ENCODE measurements around the gene ODAD3.
"Not testable (repeated sequence)": the region's sequence is repeated elsewhere in the genome, so short reads cannot be mapped to it uniquely, and the experiment has no call there.

ODAD3 gene

DNA sequence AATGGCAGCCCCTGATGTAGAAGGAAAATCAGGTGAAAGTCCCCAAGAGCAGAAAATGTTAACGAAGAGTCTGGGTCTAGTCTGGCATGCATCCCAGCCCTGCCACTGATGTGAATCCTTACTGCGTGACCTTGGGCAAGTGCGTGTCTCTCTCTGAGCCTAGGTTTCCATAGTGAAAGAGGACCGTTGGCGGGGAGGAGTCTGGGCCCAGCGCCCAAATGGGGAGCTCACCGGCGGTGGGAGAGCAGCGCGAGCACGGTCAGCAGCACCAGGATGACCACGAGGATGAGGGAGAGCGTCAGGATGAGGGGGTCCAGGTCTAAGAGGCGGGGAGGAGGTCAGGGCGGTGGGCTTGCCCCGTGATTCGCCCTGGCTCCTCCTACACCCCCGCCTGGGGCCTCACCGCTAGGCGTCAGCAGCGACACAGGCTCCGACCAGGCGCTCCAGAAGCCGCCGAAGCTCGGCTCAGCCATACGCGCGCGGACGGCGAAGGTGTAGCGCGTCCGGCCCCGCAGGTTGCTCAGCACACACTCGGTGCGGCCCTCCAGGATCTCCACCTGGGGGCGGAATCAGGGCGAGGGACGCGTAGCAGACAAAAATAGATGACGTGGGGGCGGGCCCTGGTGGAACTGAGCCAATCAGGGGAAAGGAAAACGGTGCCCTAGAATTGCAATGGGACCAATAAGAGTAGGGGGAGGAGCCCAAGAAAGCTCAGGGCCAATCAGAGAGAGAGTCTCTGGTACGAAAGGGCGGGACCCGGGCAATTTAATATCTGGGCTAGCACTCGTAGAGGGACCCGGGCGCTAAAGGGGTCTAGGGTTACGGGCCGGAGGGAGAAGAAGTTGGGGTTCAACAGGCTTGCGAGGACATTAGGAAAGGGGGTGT is 54.0 kb downstream of the ODAD3 start:
- TF ChIP-seq, protein P1, sequence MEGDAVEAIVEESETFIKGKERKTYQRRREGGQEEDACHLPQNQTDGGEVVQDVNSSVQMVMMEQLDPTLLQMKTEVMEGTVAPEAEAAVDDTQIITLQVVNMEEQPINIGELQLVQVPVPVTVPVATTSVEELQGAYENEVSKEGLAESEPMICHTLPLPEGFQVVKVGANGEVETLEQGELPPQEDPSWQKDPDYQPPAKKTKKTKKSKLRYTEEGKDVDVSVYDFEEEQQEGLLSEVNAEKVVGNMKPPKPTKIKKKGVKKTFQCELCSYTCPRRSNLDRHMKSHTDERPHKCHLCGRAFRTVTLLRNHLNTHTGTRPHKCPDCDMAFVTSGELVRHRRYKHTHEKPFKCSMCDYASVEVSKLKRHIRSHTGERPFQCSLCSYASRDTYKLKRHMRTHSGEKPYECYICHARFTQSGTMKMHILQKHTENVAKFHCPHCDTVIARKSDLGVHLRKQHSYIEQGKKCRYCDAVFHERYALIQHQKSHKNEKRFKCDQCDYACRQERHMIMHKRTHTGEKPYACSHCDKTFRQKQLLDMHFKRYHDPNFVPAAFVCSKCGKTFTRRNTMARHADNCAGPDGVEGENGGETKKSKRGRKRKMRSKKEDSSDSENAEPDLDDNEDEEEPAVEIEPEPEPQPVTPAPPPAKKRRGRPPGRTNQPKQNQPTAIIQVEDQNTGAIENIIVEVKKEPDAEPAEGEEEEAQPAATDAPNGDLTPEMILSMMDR (IDR thresholded peaks at IDR 0.05; ENCODE audit: low read depth, low read length): peak; percentile 76
- DNase-seq (ENCODE audit: extremely low read depth, low read depth): peak; percentile 84

DNA sequence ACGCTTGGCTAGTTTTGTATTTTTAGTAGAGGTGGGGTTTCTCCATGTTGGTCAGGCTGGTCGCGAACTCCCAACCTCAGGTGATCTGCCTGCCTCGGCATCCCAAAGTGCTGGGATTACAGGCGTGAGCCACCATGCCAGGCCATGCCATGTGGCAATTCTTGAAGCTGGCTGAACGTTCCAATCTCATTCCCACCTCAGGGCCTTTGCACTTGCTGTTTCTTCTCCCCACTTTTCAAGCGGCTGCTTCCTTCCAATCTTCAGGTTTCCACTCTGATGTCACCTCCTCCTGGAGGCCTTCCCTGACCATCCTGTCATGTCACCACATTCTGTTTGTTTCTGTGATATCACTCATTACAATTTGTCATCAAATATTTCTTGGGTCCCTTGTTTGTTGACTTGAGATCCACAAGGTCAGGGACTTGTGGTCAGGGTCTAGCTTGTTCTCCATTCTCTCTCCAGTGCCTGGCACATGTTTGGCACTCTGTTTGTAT is 55.0 kb downstream of the ODAD3 start:
- TF ChIP-seq, protein P1 (IDR thresholded peaks at IDR 0.05; ENCODE audit: low read depth, low read length): no peak
- DNase-seq (ENCODE audit: extremely low read depth, low read depth): no peak

DNA sequence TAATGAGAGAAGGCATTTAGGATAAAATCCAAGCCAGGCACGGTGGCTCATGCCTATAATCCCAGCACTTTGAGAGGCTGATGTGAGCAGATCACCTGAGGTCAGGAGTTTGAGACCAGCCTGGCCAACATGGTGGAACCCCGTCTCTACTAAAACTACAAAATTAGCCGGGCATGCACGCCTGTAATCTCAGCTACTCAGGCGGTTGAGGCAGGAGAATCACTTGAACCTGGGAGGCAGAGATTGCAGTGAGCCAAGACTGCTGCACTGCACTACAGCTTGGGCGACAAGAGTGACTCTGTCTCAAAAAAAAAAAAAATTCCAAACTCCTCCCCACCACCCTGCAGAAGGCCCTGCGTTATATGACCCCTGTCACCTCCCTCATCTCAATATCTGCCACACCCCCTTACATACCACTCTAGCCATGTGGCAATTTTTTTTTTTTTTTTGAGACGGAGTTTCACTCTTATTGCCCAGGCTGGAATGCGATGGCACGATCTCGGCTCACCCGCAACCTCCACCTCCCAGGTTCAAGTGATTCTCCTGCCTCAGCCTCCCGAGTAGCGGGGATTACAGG is 55.6 kb downstream of the ODAD3 start:
- DNase-seq (ENCODE audit: extremely low read depth, low read depth): not testable (repeated sequence)

DNA sequence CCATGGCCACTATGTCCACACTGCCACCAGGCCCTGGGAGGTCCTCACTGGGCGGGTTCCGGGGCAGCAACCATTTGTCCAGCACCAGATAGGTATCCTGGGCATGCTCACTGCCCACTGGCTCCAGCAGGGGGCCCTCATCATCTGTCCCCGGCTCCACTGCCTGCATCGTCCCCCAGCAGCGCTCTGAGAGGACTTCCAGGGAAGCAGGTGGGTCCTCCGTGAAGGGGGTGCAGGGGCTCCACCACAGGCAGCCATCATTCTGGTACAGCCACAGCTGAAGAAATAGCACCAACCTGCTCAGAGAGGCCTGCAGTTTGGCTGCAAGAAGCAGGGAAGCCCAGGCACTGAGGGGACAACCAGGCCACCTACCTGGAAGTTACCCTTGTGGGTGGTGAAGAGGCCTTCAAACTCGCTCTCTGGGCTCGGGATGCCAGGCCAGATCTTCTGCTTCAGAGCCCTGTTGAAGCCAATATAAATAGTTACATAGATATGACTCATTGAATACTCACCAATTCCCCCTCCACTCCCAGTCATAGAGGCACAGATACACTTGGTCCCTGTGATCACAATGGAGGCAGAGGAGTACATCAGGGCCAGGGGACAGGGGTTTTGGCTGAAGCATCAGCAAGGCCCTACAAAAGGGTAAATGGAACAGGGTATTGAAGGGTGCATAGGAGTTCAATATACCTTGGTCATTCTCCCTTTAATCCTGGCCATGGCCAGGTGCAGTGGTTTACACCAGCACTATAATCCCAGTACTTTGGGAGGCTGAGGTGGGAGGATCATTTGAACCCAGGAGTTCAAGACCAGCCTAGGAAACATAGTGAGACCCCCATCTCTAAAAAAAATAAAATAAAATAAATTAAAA is 56.4 kb downstream of the ODAD3 start:
- no peak for DNase-seq (ENCODE audit: extremely low read depth, low read depth)
- TF ChIP-seq, protein P1 (IDR thresholded peaks at IDR 0.05; ENCODE audit: low read depth, low read length): peak; percentile 59

DNA sequence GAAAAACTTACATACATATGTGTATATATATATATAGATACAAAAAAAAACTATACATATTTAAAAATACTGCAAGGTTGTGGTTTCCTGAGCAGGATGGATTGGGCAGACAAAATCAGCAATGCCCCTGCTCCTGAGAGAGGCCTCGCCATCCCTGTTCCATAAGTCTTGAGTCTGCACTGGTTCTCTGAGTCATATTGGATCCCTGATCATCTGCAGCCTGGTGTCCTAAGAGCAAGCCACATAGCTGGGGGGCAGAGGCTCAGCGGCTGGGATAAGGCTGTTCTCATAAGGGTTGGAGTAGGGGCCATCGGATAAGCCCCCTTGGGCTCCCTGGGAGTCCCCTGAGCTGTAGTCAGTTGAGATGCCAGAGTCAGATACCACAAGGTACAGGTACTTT is 57.2 kb downstream of the ODAD3 start:
- TF ChIP-seq, protein P1 (IDR thresholded peaks at IDR 0.05; ENCODE audit: low read depth, low read length): no peak
- DNase-seq (ENCODE audit: extremely low read depth, low read depth): no peak

DNA sequence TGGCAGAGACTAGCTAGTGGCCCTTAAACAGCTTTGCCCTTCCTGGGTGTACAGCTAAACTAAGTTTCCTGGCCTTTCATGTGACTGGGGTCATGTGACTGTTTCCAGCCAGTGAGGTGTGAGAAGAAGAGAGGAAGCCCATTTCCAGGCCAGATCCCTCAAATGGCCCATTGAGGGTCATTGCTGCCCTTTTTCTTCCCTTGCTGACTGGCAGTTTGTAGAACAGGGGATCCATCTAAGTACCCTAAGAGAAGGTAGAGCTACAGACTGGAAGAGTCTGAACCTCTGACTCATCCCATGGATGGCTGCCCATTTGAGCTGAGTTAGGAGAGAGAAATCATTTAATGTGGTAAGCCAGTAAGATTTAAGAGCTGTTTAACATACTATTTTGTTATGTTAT is 57.7 kb downstream of the ODAD3 start:
- DNase-seq (ENCODE audit: extremely low read depth, low read depth): peak; percentile 45
- TF ChIP-seq, protein P1 (IDR thresholded peaks at IDR 0.05; ENCODE audit: low read depth, low read length): no peak

DNA sequence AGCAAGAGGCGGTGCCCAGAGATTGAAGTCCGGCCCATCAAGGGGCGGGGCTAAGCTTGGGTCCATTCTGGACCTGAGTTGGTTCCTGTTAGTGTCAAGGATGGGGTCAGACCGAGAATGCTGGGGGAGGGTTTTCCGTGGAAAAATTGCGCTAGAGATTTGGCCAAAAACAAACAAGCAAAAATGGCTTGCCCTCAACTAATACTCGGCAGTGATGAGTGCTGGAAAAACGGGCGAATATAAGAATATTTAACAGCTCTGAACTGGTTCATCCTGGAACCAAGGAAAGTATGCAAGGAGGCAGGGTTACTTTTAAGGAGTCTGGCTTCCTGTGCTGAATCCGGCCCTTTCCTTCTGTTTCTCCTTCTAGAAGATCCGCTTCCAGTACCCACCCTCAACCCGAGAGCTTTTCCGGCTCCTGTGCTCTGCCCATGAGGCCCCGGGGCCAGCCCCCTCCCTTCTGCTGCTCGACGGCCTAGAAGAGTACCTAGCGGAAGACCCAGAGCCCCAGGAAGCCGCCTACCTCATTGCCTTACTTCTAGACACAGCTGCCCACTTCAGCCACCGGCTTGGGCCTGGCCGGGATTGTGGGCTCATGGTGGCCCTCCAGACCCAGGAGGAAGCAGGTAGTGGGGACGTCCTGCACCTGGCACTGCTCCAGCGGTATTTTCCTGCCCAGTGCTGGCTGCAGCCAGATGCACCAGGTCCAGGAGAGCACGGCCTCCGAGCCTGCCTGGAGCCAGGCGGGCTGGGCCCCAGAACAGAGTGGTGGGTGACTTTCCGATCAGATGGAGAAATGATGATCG is 59.6 kb downstream of the ODAD3 start:
- TF ChIP-seq, protein P1 (IDR thresholded peaks at IDR 0.05; ENCODE audit: low read depth, low read length): no peak
- DNase-seq (ENCODE audit: extremely low read depth, low read depth): no peak
